ENCODE results near the gene CLIC2. TPM values are rescaled to one million over a fixed set of nuclear protein-coding genes. Genes with fewer than 3 reads are reported as not detected.

Gene CLIC2
- total and polyA plus RNA-seq, 10 of the 15 experiments (the other 5 are each of a cell fraction or from before 2014, with no cell fraction given): 18.4 to 41.0 (median 21.1) TPM

GRCh38 chrX:155251391-155251790 is 83.0 kb downstream of the CLIC2 start (continued):
- TF ChIP-seq CUX1 (IDR thresholded peaks at IDR 0.05; ENCODE audit: insufficient replicate concordance, low read depth, low read length): no peak
- TF ChIP-seq NKRF (conservative IDR thresholded peaks at IDR 0.05): no peak
- no peak for TF ChIP-seq CEBPZ (IDR thresholded peaks at IDR 0.05; ENCODE audit: low read depth, low read length)
- TF ChIP-seq SMAD1 (IDR thresholded peaks at IDR 0.05; ENCODE audit: low read depth, partially characterized antibody): no peak
- TF ChIP-seq KAT2A (conservative IDR thresholded peaks at IDR 0.05; ENCODE audit: control insufficient read depth, low read depth, low read length): no peak
